HG02870 (cell line): Measurements from ENCODE around the gene GRB7.

Source experiments
- ATAC-seq: cut with Tn5 transposase; IDR thresholded peaks from one replicate; pipeline ENCODE4 v1.9.1; 2021; ENCODE audit warnings: mild to moderate bottlenecking, moderate library complexity; ENCODE audit not compliant: unreplicated experiment

Gene GRB7

DNA sequence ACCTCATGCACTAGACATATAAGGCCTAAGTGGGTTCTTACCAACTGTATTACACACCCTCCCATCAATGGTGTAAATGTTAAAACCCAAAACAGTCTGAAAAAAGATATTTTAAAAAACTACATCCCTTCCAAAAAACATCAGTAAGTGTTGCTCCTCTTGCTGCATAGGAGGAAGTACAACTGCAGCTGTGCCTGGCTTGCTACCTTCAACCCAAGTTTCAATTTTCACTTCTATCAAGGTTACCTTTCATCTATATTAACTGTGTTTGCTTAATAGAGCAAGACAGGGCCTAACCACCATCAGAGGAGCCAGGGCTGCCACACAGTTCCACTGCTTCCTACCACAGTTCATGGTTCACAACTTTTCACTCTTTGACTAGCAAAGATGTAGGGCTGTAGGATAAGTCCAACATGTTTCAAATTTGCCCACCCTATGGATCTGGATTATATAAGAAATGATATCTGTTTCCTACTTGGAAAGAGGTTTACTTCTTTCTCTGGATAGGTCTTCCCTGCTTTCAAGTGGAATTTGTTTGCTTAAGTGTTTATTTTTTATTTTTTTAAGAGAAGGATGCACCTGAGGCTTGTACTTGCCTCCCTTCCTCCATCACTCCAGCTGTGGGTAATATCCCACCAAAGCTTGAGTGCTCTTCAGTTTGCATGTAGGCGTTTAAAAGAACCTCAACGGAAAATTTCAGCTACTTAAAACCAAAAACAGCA lies 56.7 kb downstream of the GRB7 start:
- peak; percentile 77 for ATAC-seq
